ENCODE results near the gene SIVA1.
A peak's percentile ranks its signal among the peaks of the same experiment; 100 is the strongest.

The SIVA1 gene

GRCh38 chr14:104757681-104758392, 4.9 kb downstream of the SIVA1 start:
- CTCF ChIA-PET = interaction anchor here (1.0 to 1.5 kb wide), 4 partner anchors 9 to 68 kb away, joined by 3 to 5 read pairs (median 4); no protein-coding TSS in a partner anchor
- Mint-ChIP-seq H3K4me1 (peaks cover 45% of the 10 kb centered on the region), H3K27me3 (no peaks in the 10 kb centered on the region), H3K27ac (peak overlapping the region; percentile 78), H3K9me3 (no peaks in the 10 kb centered on the region), H3K4me3 (no peak overlapping the region), H3K36me3 (peaks cover 35% of the 10 kb centered on the region)
- DNase-seq = no peak

GRCh38 chr14:104758981-104759969, 6.3 kb downstream of the SIVA1 start:
- Mint-ChIP-seq H3K4me3 (no peak overlapping the region), H3K27me3 (no peaks in the 10 kb centered on the region), H3K9me3 (no peaks in the 10 kb centered on the region), H3K4me1 (peaks cover 37% of the 10 kb centered on the region), H3K36me3 (peaks cover 31% of the 10 kb centered on the region), H3K27ac (no peak overlapping the region)
- DNase-seq = no peak
- CTCF ChIA-PET = interaction anchor here (1.5 to 2.0 kb wide), 2 partner anchors 9 to 11 kb away, joined by 4 to 5 read pairs; no protein-coding TSS in a partner anchor

- Mint-ChIP-seq H3K27ac (no peak overlapping the region), H3K4me3 (no peak overlapping the region), H3K4me1 (peaks cover 4% of the 10 kb centered on the region), H3K9me3 (no peaks in the 10 kb centered on the region), H3K27me3 (no peaks in the 10 kb centered on the region), H3K36me3 (peaks cover 15% of the 10 kb centered on the region)
- CTCF ChIA-PET = interaction anchor here (2.2 kb wide), 1 partner anchor 60 kb away, joined by 7 read pairs; no protein-coding TSS in a partner anchor
- DNase-seq = no peak
Measured at GRCh38 chr14:104765517-104765916, 12.6 kb downstream of the SIVA1 start.

GRCh38 chr14:104766256-104766862, 13.4 kb downstream of the SIVA1 start:
- Mint-ChIP-seq H3K36me3 (peaks cover 22% of the 10 kb centered on the region), H3K9me3 (peaks cover 2% of the 10 kb centered on the region), H3K4me1 (peaks cover 4% of the 10 kb centered on the region), H3K4me3 (no peak overlapping the region), H3K27ac (no peak overlapping the region), H3K27me3 (no peaks in the 10 kb centered on the region)
- CTCF ChIA-PET = interaction anchor here (0.8 to 2.2 kb wide), 5 partner anchors 9 to 60 kb away, joined by 3 to 7 read pairs (median 3); partner anchors contain the start of gene SIVA1
- no peak for DNase-seq

GRCh38 chr14:104766863-104767633, 14.1 kb downstream of the SIVA1 start:
- Mint-ChIP-seq H3K9me3 (peaks cover 2% of the 10 kb centered on the region), H3K4me3 (no peak overlapping the region), H3K27me3 (no peaks in the 10 kb centered on the region), H3K36me3 (peaks cover 28% of the 10 kb centered on the region), H3K4me1 (peaks cover 4% of the 10 kb centered on the region), H3K27ac (no peak overlapping the region)
- DNase-seq = no peak
- CTCF ChIA-PET = interaction anchor here (0.9 to 2.2 kb wide), 5 partner anchors 9 to 59 kb away, joined by 3 to 7 read pairs (median 4); partner anchors contain the start of gene SIVA1

- DNase-seq = no peak
- no peak overlapping the region for H3K27ac Mint-ChIP-seq
- no peak overlapping the region for H3K4me3 Mint-ChIP-seq
- no peaks in the 10 kb centered on the region for H3K27me3 Mint-ChIP-seq
- CTCF ChIA-PET = interaction anchor here (0.9 to 2.2 kb wide), 9 partner anchors 10 to 79 kb away, joined by 3 to 21 read pairs (median 4); partner anchors contain the start of gene SIVA1
- H3K4me1 Mint-ChIP-seq = peaks cover 4% of the 10 kb centered on the region
- peaks cover 2% of the 10 kb centered on the region for H3K9me3 Mint-ChIP-seq
- peaks cover 30% of the 10 kb centered on the region for H3K36me3 Mint-ChIP-seq
Measured at GRCh38 chr14:104767634-104767918, 14.6 kb downstream of the SIVA1 start.

GRCh38 chr14:104768437-104769323, 15.7 kb downstream of the SIVA1 start:
- peak; percentile 94 for DNase-seq
- H3K27me3 Mint-ChIP-seq = no peaks in the 10 kb centered on the region
- peaks cover 2% of the 10 kb centered on the region for H3K9me3 Mint-ChIP-seq
- CTCF ChIA-PET = interaction anchor here (0.6 to 1.9 kb wide), 13 partner anchors 10 to 101 kb away, joined by 3 to 21 read pairs (median 4); partner anchors contain the start of genes SIVA1 and ZBTB42
- peaks cover 4% of the 10 kb centered on the region for H3K4me1 Mint-ChIP-seq
- no peak overlapping the region for H3K27ac Mint-ChIP-seq
- H3K36me3 Mint-ChIP-seq = peaks cover 35% of the 10 kb centered on the region
- no peak overlapping the region for H3K4me3 Mint-ChIP-seq

- peaks cover 4% of the 10 kb centered on the region for H3K4me1 Mint-ChIP-seq
- peaks cover 2% of the 10 kb centered on the region for H3K9me3 Mint-ChIP-seq
- CTCF ChIA-PET = interaction anchor here (1.2 to 2.1 kb wide), 7 partner anchors 11 to 100 kb away, joined by 4 to 21 read pairs (median 5); partner anchors contain the start of gene SIVA1
- H3K4me3 Mint-ChIP-seq = no peak overlapping the region
- H3K36me3 Mint-ChIP-seq = peaks cover 35% of the 10 kb centered on the region
- H3K27ac Mint-ChIP-seq = no peak overlapping the region
- DNase-seq = no peak
- no peaks in the 10 kb centered on the region for H3K27me3 Mint-ChIP-seq
Measured at GRCh38 chr14:104769324-104770071, 16.6 kb downstream of the SIVA1 start.

- CTCF ChIA-PET = interaction anchor here (0.9 to 2.1 kb wide), 5 partner anchors 8 to 56 kb away, joined by 3 to 14 read pairs (median 4); no protein-coding TSS in a partner anchor
- Mint-ChIP-seq H3K27me3 (no peaks in the 10 kb centered on the region), H3K27ac (no peak overlapping the region), H3K4me1 (peaks cover 4% of the 10 kb centered on the region), H3K9me3 (peaks cover 2% of the 10 kb centered on the region), H3K36me3 (peaks cover 38% of the 10 kb centered on the region), H3K4me3 (no peak overlapping the region)
- no peak for DNase-seq
Measured at GRCh38 chr14:104770072-104770579, 17.2 kb downstream of the SIVA1 start.

GRCh38 chr14:104770851-104771272, 17.9 kb downstream of the SIVA1 start:
- no peak overlapping the region for H3K4me3 Mint-ChIP-seq
- H3K27ac Mint-ChIP-seq = no peak overlapping the region
- no peaks in the 10 kb centered on the region for H3K27me3 Mint-ChIP-seq
- CTCF ChIA-PET = interaction anchor here (0.9 to 2.1 kb wide), 8 partner anchors 8 to 275 kb away, joined by 3 to 14 read pairs (median 4); no protein-coding TSS in a partner anchor
- peaks cover 2% of the 10 kb centered on the region for H3K9me3 Mint-ChIP-seq
- peaks cover 4% of the 10 kb centered on the region for H3K4me1 Mint-ChIP-seq
- H3K36me3 Mint-ChIP-seq = peaks cover 38% of the 10 kb centered on the region
- DNase-seq = peak; percentile 48

- H3K9me3 Mint-ChIP-seq = peaks cover 2% of the 10 kb centered on the region
- no peaks in the 10 kb centered on the region for H3K27me3 Mint-ChIP-seq
- peaks cover 4% of the 10 kb centered on the region for H3K4me1 Mint-ChIP-seq
- H3K27ac Mint-ChIP-seq = no peak overlapping the region
- CTCF ChIA-PET = interaction anchor here (0.8 to 2.1 kb wide), 7 partner anchors 9 to 274 kb away, joined by 3 to 14 read pairs (median 4); no protein-coding TSS in a partner anchor
- no peak for DNase-seq
- no peak overlapping the region for H3K4me3 Mint-ChIP-seq
- peaks cover 40% of the 10 kb centered on the region for H3K36me3 Mint-ChIP-seq
Measured at GRCh38 chr14:104771374-104771773, 18.4 kb downstream of the SIVA1 start.
